GM12891 (cell line): Measurements from ENCODE around the gene ZNF777.

Source experiments
- DNase-seq: peaks from one replicate; pipeline ENCODE4 v3.0.0; 2011; ENCODE audit warnings: low spot score; ENCODE audit not compliant: insufficient read length
- FAIRE-seq: peaks from 2 replicates; lab custom pipeline; 2011; peaks lifted over from hg19 to GRCh38; lab: Jason Lieb, UNC
- PAX5 ChIP-seq: IDR thresholded peaks from 2 replicates; pipeline ENCODE4 v1.6.1; 2011; ENCODE audit warnings: low read length, moderate library complexity, mild to moderate bottlenecking; ENCODE audit not compliant: insufficient read depth, severe bottlenecking
- POLR2A ChIP-seq: IDR thresholded peaks from 2 replicates; pipeline ENCODE4 v1.6.1; 2011; ENCODE audit warnings: low read depth, low read length, control low read depth
- POLR2AphosphoS5 ChIP-seq: IDR thresholded peaks from 2 replicates; pipeline ENCODE4 v1.6.1; 2011; ENCODE audit warnings: low read depth, low read length, control low read depth
- POU2F2 ChIP-seq: IDR thresholded peaks from 2 replicates; pipeline ENCODE4 v1.6.1; 2011; ENCODE audit warnings: low read depth, mild to moderate bottlenecking, control low read depth, low read length, moderate library complexity
- SPI1 ChIP-seq: IDR thresholded peaks from 2 replicates; pipeline ENCODE4 v1.6.1; 2011; ENCODE audit warnings: low read depth, low read length, control low read depth
- TAF1 ChIP-seq: IDR thresholded peaks from 2 replicates; pipeline ENCODE4 v1.6.1; 2011; ENCODE audit warnings: low read depth, low read length, control low read depth

Gene ZNF777

DNA sequence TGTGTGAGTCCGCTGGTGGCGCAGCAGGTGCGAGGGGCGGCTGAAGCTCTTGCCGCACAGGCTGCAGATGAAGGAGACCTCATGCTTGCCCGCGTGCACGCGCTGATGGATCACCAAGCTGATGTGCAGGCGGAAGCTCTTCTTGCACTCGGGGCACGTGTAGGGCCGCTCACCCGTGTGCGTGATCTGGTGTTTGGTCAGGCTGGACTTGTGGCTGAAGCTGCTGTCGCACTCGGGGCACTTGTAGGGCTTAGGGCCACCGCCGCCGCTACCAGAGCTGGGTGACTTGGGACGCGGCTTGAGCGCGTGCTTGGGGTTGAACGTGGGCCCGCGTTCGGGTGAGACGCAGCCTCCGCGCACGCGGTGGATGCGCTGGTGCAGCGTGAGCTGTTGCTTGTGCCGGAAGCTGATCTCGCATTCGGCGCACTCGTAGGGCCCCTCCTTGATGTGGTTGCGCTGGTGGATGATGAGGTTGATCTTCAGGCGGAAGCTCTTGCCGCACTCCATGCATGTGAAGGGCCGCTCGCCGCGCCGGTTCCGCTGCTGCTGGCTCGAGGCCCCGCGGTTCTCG is 28.7 kb downstream of the ZNF777 start:
- TF ChIP-seq SPI1 = no peak
- no peak for TF ChIP-seq TAF1
- no peak for TF ChIP-seq POLR2AphosphoS5
- no peak for TF ChIP-seq PAX5
- TF ChIP-seq POU2F2 = no peak
- no peak for TF ChIP-seq POLR2A
- no peak for FAIRE-seq
- DNase-seq = no peak

DNA sequence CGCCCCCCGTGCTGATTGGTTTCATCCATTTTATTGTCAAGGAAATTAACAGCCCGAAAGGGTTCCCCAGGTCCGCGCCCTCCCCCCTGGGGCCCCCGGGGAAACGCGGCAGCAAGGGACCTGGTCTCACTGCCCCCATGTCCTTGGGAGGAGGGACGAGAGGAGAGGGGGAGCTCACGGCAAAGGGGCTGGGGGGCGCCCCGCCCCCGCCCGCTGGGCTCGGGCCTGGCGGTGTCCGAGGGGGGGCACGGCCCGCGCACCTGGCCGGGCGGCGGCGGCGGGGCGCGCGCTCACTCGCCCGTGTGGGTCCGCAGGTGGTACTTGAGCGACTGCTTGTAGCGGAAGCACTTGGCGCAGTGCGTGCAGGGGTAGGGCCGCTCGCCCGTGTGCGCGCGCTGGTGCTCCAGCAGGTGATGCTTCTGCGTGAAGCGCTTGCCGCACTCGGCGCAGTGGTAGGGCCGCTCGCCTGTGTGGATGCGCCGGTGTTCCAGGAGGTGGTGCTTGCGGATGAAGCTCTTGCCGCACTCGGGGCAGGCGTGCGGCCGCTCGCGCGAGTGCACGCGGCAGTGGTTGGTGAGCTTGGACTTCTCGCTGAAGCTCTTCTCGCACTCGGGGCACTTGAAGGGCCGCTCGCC is 29.3 kb downstream of the ZNF777 start:
- DNase-seq = no peak
- FAIRE-seq = no peak
- TF ChIP-seq POU2F2 (no peak), SPI1 (no peak), TAF1 (no peak), POLR2AphosphoS5 (no peak), PAX5 (no peak), POLR2A (no peak)

DNA sequence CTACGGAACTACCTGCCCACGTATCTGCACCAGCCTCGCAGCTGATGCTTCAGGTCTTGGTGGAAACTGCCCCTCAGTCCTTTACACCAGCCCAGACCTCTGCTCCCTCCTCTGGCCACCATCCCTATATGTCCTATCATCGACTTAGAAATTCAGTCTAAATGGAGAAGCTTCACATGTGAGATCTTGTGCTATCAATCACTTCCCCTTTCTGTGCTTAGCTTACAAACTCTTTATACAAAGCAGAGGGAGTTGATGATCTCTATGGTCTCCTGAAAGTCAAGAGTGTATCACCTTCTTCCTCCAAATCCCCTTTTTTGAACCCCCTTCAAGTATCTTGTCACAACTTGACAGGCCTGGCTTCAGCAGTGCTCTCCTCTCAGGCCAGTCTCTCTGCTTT is 30.7 kb downstream of the ZNF777 start:
- FAIRE-seq (no peak), DNase-seq (no peak)
- TF ChIP-seq POLR2A = no peak
- peak; percentile 80 for TF ChIP-seq SPI1
- TF ChIP-seq PAX5 = no peak
- TF ChIP-seq TAF1 = no peak
- no peak for TF ChIP-seq POU2F2
- no peak for TF ChIP-seq POLR2AphosphoS5

DNA sequence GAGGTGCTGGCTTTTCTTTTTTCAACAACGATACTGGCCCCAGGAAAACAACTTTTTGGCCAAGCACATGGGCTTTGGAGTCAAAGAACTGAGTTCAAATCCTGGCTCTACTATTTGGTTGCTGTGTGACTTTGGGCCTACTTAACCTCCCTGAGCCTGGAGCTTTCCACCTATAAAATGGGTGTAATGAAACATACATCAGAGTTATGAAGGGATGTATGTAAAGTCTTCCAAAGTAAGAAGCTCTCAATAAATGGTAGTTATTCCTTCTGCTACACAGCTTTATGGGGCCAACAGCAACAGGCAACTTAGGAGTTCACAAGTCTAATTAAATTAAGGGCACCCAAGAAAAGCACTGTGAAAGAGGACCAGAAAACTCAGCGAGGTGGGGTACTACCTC is 33.0 kb downstream of the ZNF777 start:
- TF ChIP-seq TAF1 = no peak
- no peak for TF ChIP-seq SPI1
- TF ChIP-seq PAX5 = no peak
- TF ChIP-seq POLR2AphosphoS5 = no peak
- TF ChIP-seq POU2F2 = no peak
- FAIRE-seq = no peak
- DNase-seq = no peak

DNA sequence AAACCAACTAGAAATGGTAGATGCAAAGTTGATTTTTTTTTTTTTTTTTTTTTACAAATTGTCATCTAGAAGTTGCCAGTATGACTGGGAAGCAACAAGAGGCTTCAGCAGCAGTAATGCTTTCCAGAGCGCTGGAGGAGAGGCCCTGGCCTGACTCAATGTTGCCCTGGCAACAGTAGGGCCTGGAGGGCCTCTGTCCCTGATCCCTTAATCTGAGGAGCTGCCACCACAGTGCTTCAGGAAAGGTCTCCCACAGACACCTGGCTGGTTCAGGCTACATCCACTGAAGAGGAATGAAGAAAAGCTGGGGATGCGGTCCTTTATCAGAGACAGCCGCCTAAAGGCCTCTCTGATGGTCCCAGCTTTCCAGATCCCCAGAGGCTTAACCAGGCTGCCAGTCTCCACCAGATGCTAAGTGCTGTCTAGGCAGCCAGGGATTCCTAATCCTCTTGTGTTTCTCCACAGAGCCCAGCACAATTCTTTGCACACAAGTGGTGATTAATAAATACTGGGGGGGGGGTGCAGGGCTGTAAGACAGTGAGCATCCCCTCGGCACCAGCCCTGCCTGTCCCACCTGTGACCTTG is 33.7 kb downstream of the ZNF777 start:
- DNase-seq = no peak
- FAIRE-seq = no peak
- no peak for TF ChIP-seq SPI1
- TF ChIP-seq POU2F2 = no peak
- no peak for TF ChIP-seq POLR2AphosphoS5
- no peak for TF ChIP-seq POLR2A
- TF ChIP-seq PAX5 = no peak

DNA sequence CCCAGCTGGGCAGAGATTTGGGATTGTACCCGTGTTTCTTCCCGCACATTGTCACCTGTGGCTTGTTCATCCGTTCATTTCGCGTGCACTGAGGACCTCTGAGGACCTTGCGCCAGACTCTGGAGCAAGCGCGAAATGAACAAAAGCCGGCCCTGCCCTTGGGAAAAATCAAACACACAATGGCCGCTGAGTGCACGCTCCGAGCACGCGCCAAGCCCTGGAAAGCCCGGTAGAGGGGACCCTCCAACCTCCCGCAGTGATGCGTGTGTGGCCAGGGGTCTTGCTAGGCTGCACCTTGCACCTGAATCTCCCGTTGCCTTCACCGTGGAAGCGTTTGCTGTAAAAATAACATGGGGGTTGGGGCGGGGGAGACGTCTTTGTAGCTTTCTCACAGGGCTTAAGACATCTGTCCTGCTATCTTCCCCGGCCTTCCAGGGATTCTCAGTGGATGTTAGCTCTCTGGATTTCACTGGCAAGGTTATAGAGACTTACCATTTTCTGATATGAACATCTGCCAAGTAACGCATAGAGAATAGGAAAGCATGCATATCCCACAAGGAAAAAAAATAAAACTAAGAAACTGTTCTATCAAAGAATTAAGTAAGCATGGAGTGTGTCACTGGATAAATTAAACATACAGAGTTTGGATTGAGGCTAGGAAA is 37.3 kb downstream of the ZNF777 start:
- no peak for TF ChIP-seq SPI1
- no peak for TF ChIP-seq POLR2AphosphoS5
- no peak for TF ChIP-seq TAF1
- no peak for TF ChIP-seq POLR2A
- TF ChIP-seq POU2F2 = no peak
- TF ChIP-seq PAX5 = no peak
- DNase-seq (no peak), FAIRE-seq (no peak)

DNA sequence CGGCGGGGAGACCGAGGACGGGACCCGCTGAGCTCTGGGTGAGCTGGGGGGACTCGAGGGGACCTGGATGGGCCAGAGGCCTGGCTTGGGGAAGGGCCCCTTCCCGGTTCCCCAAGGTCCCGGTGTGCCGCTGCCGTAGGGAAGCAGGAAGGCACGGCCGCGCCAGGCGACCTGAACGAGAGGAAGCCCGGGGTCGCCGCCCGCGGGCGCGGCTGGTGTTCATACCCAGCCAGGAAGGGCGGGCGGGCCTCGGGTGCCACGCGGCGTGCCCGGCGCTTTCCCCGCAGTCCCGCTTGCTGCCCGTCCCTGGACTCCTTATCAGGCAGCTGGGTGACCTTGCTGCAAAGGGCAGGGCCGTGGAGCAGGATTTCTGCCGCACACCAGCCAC is 38.0 kb downstream of the ZNF777 start:
- FAIRE-seq (peak; percentile 75), DNase-seq (peak; percentile 39)
- TF ChIP-seq SPI1 (no peak), POLR2A (no peak), POLR2AphosphoS5 (no peak), PAX5 (no peak), TAF1 (no peak)

DNA sequence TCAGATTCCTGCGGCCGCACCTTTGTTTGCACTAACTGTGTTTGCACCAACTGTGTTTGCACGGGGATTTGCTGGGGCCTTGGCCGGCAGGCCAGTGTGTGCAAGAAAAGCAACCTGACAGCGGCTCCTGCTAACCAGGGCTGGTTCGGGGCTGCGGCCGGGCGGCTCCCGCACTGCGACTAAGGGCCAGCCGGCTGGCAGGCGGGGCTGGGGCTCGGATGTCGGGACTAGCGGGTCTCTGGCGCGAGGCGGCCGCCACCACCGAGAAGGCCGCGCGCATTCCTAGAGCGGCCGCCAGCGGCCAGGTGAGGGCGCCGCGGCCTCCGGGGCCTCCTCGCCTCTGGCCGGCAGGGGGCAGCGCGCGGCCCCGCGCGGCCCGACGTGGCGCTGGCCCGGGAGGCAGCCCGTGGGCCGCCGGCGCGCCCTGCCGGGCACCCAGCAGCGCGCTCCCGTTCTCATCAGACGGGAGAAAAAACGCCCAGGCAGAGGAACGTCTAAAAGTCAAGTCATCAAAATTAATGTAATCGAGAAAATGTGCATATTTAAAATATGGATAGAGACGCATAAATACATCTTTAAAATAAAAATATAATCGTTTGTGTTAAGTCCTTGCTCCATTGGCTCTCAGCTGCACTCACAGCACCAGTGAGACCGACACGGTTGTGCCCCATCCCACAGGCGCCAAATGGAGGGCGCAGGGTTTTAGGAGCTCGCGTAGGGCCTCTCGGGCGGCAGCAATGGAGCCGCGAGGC is 38.5 kb downstream of the ZNF777 start:
- FAIRE-seq (peak; percentile 91), DNase-seq (peak; percentile 96)
- TF ChIP-seq PAX5 (peak; percentile 25), TAF1 (no peak), POLR2A (no peak; the same call in 1 of the 2 replicates)

DNA sequence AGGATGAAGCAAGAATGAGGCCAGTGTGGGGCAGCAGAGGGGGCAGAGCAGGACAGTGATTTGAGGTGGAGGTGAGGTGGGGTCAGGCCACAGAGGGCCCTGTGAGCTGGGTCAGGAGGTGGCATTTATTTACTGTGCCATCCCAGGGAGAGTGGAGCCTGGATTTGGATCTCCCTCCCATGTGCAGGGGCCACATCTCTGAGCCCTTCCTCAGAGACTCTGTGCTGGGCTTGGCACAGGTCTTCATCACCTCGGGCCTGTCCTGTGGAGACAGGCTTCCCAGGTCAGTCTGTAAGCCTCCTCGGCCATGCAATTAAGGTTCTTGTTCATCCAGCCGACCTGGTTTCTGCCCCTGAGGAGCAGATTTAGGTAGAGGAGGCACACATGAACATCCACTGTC is 40.9 kb downstream of the ZNF777 start:
- no peak for TF ChIP-seq POLR2A
- no peak for TF ChIP-seq PAX5
- TF ChIP-seq POU2F2 = no peak
- TF ChIP-seq POLR2AphosphoS5 = no peak
- no peak for TF ChIP-seq TAF1
- no peak for TF ChIP-seq SPI1
- no peak for DNase-seq
- FAIRE-seq = no peak

DNA sequence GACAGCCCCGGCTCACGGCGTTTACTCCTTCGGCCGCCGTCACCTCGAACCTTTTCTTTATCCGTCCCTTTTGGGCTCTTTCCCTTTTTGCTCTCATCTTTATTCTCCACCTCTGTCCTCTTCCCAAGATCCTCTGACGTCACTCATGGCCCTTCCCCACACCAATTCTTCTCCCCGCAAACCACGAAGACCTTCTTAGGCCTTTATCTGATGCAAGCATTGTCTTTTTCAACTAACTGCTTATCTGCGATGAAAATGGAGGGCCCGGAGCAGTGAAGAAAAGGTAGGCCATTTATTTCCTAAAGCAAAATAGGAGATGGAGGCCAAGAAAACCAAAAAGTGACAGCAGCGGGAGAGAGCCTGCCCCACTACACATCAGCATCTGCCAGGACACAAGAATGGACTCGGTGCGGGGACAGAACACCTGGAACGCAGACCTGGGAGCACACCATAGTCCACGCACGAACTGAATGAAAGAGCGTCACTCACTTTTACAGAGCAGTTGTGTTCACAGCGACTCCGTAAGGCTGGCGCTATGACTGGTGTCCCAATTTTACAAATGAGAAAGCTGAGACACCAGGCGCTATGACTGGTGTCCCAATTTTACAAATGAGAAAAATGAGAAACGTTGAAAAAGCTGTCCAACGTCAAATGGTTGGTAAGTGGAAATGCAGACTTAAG is 45.3 kb downstream of the ZNF777 start:
- TF ChIP-seq PAX5 (no peak), POU2F2 (no peak), SPI1 (no peak), POLR2AphosphoS5 (no peak), TAF1 (no peak), POLR2A (no peak)
- DNase-seq (no peak), FAIRE-seq (no peak)
